Endodermal cell (in vitro differentiated cells): Measurements from ENCODE around the gene ARHGAP29. TPM values are rescaled to one million over a fixed set of nuclear protein-coding genes. Genes with fewer than 3 reads are reported as not detected.

Experiments
- DNase-seq: peaks from one replicate; pipeline ENCODE4 v3.0.0-alpha.2; 2017
- H3K27ac ChIP-seq: 2 replicates; pipeline ENCODE4 v1.5.1; 2013; ENCODE audit warnings: mild to moderate bottlenecking, low read depth, low read length, moderate library complexity
- H3K27me3 ChIP-seq: 2 replicates; pipeline ENCODE4 v1.6.1; 2013; ENCODE audit warnings: mild to moderate bottlenecking, low read length, moderate library complexity; ENCODE audit not compliant: insufficient read depth, control insufficient read depth, poor library complexity, severe bottlenecking
- H3K36me3 ChIP-seq: 2 replicates; pipeline ENCODE4 v1.7.0; 2013; ENCODE audit warnings: mild to moderate bottlenecking, low read length, moderate library complexity; ENCODE audit not compliant: control insufficient read depth, insufficient read depth
- H3K4me1 ChIP-seq: one replicate; pipeline ENCODE4 v1.7.0; 2013; ENCODE audit warnings: low read length; ENCODE audit not compliant: control insufficient read depth, insufficient read depth
- H3K4me3 ChIP-seq: 2 replicates; pipeline ENCODE4 v1.5.1; 2013; ENCODE audit warnings: mild to moderate bottlenecking, low read length, moderate library complexity
- H3K9ac ChIP-seq: 2 replicates; pipeline ENCODE4 v1.6.1; 2013; ENCODE audit warnings: mild to moderate bottlenecking, low read length, moderate library complexity; ENCODE audit not compliant: poor library complexity, severe bottlenecking; ENCODE audit errors: extremely low read depth
- H3K9me3 ChIP-seq: 2 replicates; pipeline ENCODE4 v1.6.1; 2013; ENCODE audit warnings: mild to moderate bottlenecking, low read length, moderate library complexity; ENCODE audit not compliant: control insufficient read depth
- H3K27ac Mint-ChIP-seq: 2 replicates; pipeline ENCODE4 v1.8.0; 2020; ENCODE audit warnings: mixed read lengths
- H3K27me3 Mint-ChIP-seq: 2 replicates; pipeline ENCODE4 v1.8.0; 2021; ENCODE audit warnings: mild to moderate bottlenecking, mixed read lengths; ENCODE audit not compliant: insufficient read depth
- H3K36me3 Mint-ChIP-seq: 2 replicates; pipeline ENCODE4 v1.8.0; 2020; ENCODE audit warnings: low read depth, mixed read lengths
- H3K4me1 Mint-ChIP-seq: 2 replicates; pipeline ENCODE4 v1.8.0; 2020; ENCODE audit warnings: mixed read lengths
- H3K4me3 Mint-ChIP-seq: 2 replicates; pipeline ENCODE4 v1.8.0; 2020; ENCODE audit warnings: mild to moderate bottlenecking, moderate library complexity, mixed read lengths
- H3K9me3 Mint-ChIP-seq: 2 replicates; pipeline ENCODE4 v1.8.0; 2020; ENCODE audit warnings: mild to moderate bottlenecking, mixed read lengths
- CTCF ChIP-seq: fragments of 200-600 bp; sonication (generic); conservative IDR thresholded peaks from 2 replicates; pipeline ENCODE4 v1.5.0; 2021; ENCODE audit warnings: antibody characterized with exemption, mild to moderate bottlenecking
- WGBS, 2 experiments: methylation state at CpG; one replicate each; pipeline versions ENCODE4 v1.1.5 to v1.1.7; 2013; ENCODE audit warnings: missing lambda C conversion rate in 2 of 2, mixed read lengths in 1 of 2; ENCODE audit not compliant: insufficient coverage in 1 of 2, insufficient read length in 1 of 2; 5-methylcytosine and 5-hydroxymethylcytosine counted together
- total RNA-seq, 2 donors: library from RNA; stranded (reverse); fragmentation: NEBNext Ultra II Directional in 1 of 2; extraction: Animal tissue kit (Norgen Biotek cat#: 25700) in 1 of 2; gene quantifications; 2 replicates in 1 of 2; 3 replicates in 1 of 2; pipeline ENCODE4 v1.2.1, GENCODE V29; 2021

ARHGAP29 gene
- total RNA-seq, 2 donors from 2014 or later, result 31.5 to 38.9 TPM

- no peaks in the 10 kb centered on the region for H3K36me3 ChIP-seq
- H3K27me3 Mint-ChIP-seq, result peaks cover 7% of the 10 kb centered on the region
- H3K9ac ChIP-seq, result no peak overlapping the region
- no peaks in the 10 kb centered on the region for H3K9me3 ChIP-seq
- no peak for DNase-seq
- no peak overlapping the region for H3K27ac ChIP-seq
- H3K4me3 Mint-ChIP-seq, result no peak overlapping the region
- no peak for TF ChIP-seq CTCF
- no peak overlapping the region for H3K27ac Mint-ChIP-seq
- no peaks in the 10 kb centered on the region for H3K36me3 Mint-ChIP-seq
- 90 to 95% methylated on average over 2 of the region's 2 CpGs for WGBS, 2 experiments
- H3K4me1 ChIP-seq, result no peaks in the 10 kb centered on the region
- H3K4me3 ChIP-seq, result no peak overlapping the region
- no peaks in the 10 kb centered on the region for H3K4me1 Mint-ChIP-seq
- no peaks in the 10 kb centered on the region for H3K27me3 ChIP-seq
- H3K9me3 Mint-ChIP-seq, result no peaks in the 10 kb centered on the region
Measured at GRCh38 chr1:94274561-94274960, 37.2 kb upstream of the ARHGAP29 start.

GRCh38 chr1:94273111-94273510, 35.7 kb upstream of the ARHGAP29 start:
- DNase-seq, result no peak
- Histone ChIP-seq H3K27ac (no peak overlapping the region), H3K36me3 (no peaks in the 10 kb centered on the region), H3K9me3 (no peaks in the 10 kb centered on the region), H3K4me3 (no peak overlapping the region), H3K4me1 (no peaks in the 10 kb centered on the region), H3K9ac (no peak overlapping the region), H3K27me3 (no peaks in the 10 kb centered on the region)
- Mint-ChIP-seq H3K4me1 (no peaks in the 10 kb centered on the region), H3K36me3 (no peaks in the 10 kb centered on the region), H3K27ac (no peak overlapping the region), H3K4me3 (no peak overlapping the region), H3K9me3 (no peaks in the 10 kb centered on the region), H3K27me3 (peaks cover 7% of the 10 kb centered on the region)
- no peak for TF ChIP-seq CTCF
- 92 to 95% methylated on average over 4 of the region's 4 CpGs for WGBS, 2 experiments

GRCh38 chr1:94272388-94272787, 35.0 kb upstream of the ARHGAP29 start:
- H3K27ac Mint-ChIP-seq, result no peak overlapping the region

More at GRCh38 chr1:94272388-94272787, 35.0 kb upstream of the ARHGAP29 start:
- Histone ChIP-seq H3K9ac (no peak overlapping the region), H3K27me3 (no peaks in the 10 kb centered on the region), H3K9me3 (peaks cover 3% of the 10 kb centered on the region), H3K27ac (no peak overlapping the region), H3K4me3 (no peak overlapping the region), H3K36me3 (no peaks in the 10 kb centered on the region), H3K4me1 (no peaks in the 10 kb centered on the region)
- Mint-ChIP-seq H3K4me1 (no peaks in the 10 kb centered on the region), H3K36me3 (no peaks in the 10 kb centered on the region), H3K4me3 (no peak overlapping the region), H3K9me3 (no peaks in the 10 kb centered on the region), H3K27me3 (peaks cover 7% of the 10 kb centered on the region)
- TF ChIP-seq CTCF, result no peak
- no peak for DNase-seq
- 89 to 100% methylated on average over 1 of the region's 1 CpG for WGBS, 2 experiments
